ENCODE data around the gene KPNB1. TPM values are rescaled to one million over a fixed set of nuclear protein-coding genes. Genes with fewer than 3 reads are reported as not detected.

The KPNB1 gene
- total RNA-seq, 2 experiments from 2014 or later, result 232 to 453 TPM

- TF ChIP-seq CTCF (conservative IDR thresholded peaks at IDR 0.05; ENCODE audit: low read length) (0 out of 2 replicates have a peak, but pooled peaks have one; percentile 25), EZH2phosphoT487 (IDR thresholded peaks at IDR 0.05; ENCODE audit: borderline replicate concordance, low read depth, low read length) (no peak)
- H3K4me3 ChIP-seq (ENCODE audit: low read depth, low read length, poor library complexity, severe bottlenecking), result no peak overlapping the region
- no peak overlapping the region for H3K27ac ChIP-seq (ENCODE audit: low read depth, low read length, poor library complexity, severe bottlenecking)
- H4K20me1 ChIP-seq (ENCODE audit: insufficient read depth, low read length), result no peaks in the 10 kb centered on the region
- H3K36me3 ChIP-seq (ENCODE audit: insufficient read depth, low read length), result no peaks in the 10 kb centered on the region
- BruUV-seq (replicated peaks), result no TSS peak
- H3K79me2 ChIP-seq (ENCODE audit: insufficient read depth, low read depth, low read length), result no peaks in the 10 kb centered on the region
- no peak for DNase-seq (ENCODE audit: low spot score)
- H3K9me2 ChIP-seq (ENCODE audit: insufficient read depth, low read length), result no peaks in the 10 kb centered on the region
- ChIA-PET POLR2A (no interaction called here), CTCF (ENCODE audit: unreplicated experiment) (no interaction called here)
- peaks cover 9% of the 10 kb centered on the region for H3K4me1 ChIP-seq (ENCODE audit: insufficient read depth, low read length, poor library complexity, severe bottlenecking)
- no peaks in the 10 kb centered on the region for H3K9me3 ChIP-seq (ENCODE audit: low read length)
- intact Hi-C loops (cut with micrococcal nuclease; ENCODE audit: unreplicated experiment), result no loop called here
- no peak overlapping the region for H2AFZ ChIP-seq (ENCODE audit: low read length)
- no peak overlapping the region for H3K4me2 ChIP-seq (ENCODE audit: low read length)
These were observed 67.6 kb downstream of the KPNB1 start for GRCh38 chr17:47717261-47717697.

DNA sequence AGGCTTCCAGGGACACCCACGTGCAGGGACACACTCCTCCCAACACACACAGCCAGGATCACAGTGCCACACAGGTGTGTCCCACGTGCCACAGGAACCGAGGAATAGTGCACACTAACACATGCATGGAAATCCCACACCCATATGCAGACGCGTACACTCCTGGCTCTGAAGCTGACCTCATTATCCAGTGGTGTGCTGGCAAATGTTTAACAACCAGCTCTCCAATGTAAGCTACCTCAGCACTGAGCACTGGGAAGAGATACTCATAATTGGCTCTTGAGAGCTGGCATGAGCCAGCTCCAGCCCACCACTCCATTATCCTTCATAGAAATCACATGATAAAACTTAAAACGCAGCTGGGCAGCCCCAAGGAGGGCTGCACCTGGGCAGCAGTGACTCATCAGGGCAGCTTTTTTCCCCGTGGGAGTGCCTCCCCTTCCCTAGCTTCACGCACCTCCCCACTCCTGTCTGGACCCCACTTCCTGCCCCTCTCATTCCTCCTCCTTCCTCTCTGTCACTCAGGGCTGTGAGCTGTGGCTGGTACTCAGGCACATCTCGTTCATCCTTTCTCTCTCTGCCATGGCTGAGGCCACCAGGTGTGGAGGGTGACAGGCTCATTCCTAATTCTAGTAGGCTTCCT lies 68.4 kb downstream of the KPNB1 start:
- H3K36me3 ChIP-seq (ENCODE audit: insufficient read depth, low read length), result no peaks in the 10 kb centered on the region
- DNase-seq (ENCODE audit: low spot score), result no peak
- H3K79me2 ChIP-seq (ENCODE audit: insufficient read depth, low read depth, low read length), result no peaks in the 10 kb centered on the region
- no peaks in the 10 kb centered on the region for H4K20me1 ChIP-seq (ENCODE audit: insufficient read depth, low read length)
- H3K4me1 ChIP-seq (ENCODE audit: insufficient read depth, low read length, poor library complexity, severe bottlenecking), result peaks cover 9% of the 10 kb centered on the region
- POLR2A ChIA-PET, result no interaction called here
- H3K4me3 ChIP-seq (ENCODE audit: low read depth, low read length, poor library complexity, severe bottlenecking), result no peak overlapping the region
- BruUV-seq (replicated peaks), result no TSS peak
- intact Hi-C loops (cut with micrococcal nuclease; ENCODE audit: unreplicated experiment), result no loop called here
- H3K9me2 ChIP-seq (ENCODE audit: insufficient read depth, low read length), result no peaks in the 10 kb centered on the region
- H2AFZ ChIP-seq (ENCODE audit: low read length), result no peak overlapping the region
- no peak for TF ChIP-seq EZH2phosphoT487 (IDR thresholded peaks at IDR 0.05; ENCODE audit: borderline replicate concordance, low read depth, low read length)
- no peak for TF ChIP-seq CTCF (conservative IDR thresholded peaks at IDR 0.05; ENCODE audit: low read length)
- H3K4me2 ChIP-seq (ENCODE audit: low read length), result no peak overlapping the region
- H3K9me3 ChIP-seq (ENCODE audit: low read length), result no peaks in the 10 kb centered on the region
- CTCF ChIA-PET (ENCODE audit: unreplicated experiment), result no interaction called here
- no peak overlapping the region for H3K27ac ChIP-seq (ENCODE audit: low read depth, low read length, poor library complexity, severe bottlenecking)

GRCh38 chr17:47718634-47719405 lies 69.1 kb downstream of the KPNB1 start:
- Histone ChIP-seq H3K79me2 (ENCODE audit: insufficient read depth, low read depth, low read length) (no peaks in the 10 kb centered on the region), H3K4me3 (ENCODE audit: low read depth, low read length, poor library complexity, severe bottlenecking) (no peak overlapping the region), H4K20me1 (ENCODE audit: insufficient read depth, low read length) (no peaks in the 10 kb centered on the region), H3K4me2 (ENCODE audit: low read length) (no peak overlapping the region), H3K9me2 (ENCODE audit: insufficient read depth, low read length) (no peaks in the 10 kb centered on the region), H3K36me3 (ENCODE audit: insufficient read depth, low read length) (no peaks in the 10 kb centered on the region), H3K4me1 (ENCODE audit: insufficient read depth, low read length, poor library complexity, severe bottlenecking) (peaks cover 9% of the 10 kb centered on the region), H3K27ac (ENCODE audit: low read depth, low read length, poor library complexity, severe bottlenecking) (no peak overlapping the region), H3K9me3 (ENCODE audit: low read length) (no peaks in the 10 kb centered on the region), H2AFZ (ENCODE audit: low read length) (no peak overlapping the region)
- TF ChIP-seq EZH2phosphoT487 (IDR thresholded peaks at IDR 0.05; ENCODE audit: borderline replicate concordance, low read depth, low read length) (no peak), CTCF (conservative IDR thresholded peaks at IDR 0.05; ENCODE audit: low read length) (no peak)
- intact Hi-C loops (cut with micrococcal nuclease; ENCODE audit: unreplicated experiment), result no loop called here
- CTCF ChIA-PET (ENCODE audit: unreplicated experiment), result no interaction called here
- no TSS peak for BruUV-seq (replicated peaks)
- POLR2A ChIA-PET, result no interaction called here
- DNase-seq (ENCODE audit: low spot score), result no peak
